Glutamatergic neuron (in vitro differentiated cells): ENCODE results near the gene ISLR. TPM values are rescaled to one million over a fixed set of nuclear protein-coding genes. Genes with fewer than 3 reads are reported as not detected.

ENCODE experiments used
- DNase-seq: peaks from one replicate; pipeline ENCODE4 v3.0.0; 2022
- H3K27ac Mint-ChIP-seq: one replicate; pipeline ENCODE4 v1.8.0; 2020; ENCODE audit warnings: mild to moderate bottlenecking, mixed read lengths, inconsistent platforms; ENCODE audit not compliant: unreplicated experiment
- H3K27me3 Mint-ChIP-seq: one replicate; pipeline ENCODE4 v1.8.0; 2020; ENCODE audit warnings: mild to moderate bottlenecking, moderate library complexity, mixed read lengths, inconsistent platforms; ENCODE audit not compliant: unreplicated experiment
- H3K36me3 Mint-ChIP-seq: one replicate; pipeline ENCODE4 v1.8.0; 2020; ENCODE audit warnings: mild to moderate bottlenecking, mixed read lengths, inconsistent platforms; ENCODE audit not compliant: unreplicated experiment
- H3K4me1 Mint-ChIP-seq: one replicate; pipeline ENCODE4 v1.8.0; 2020; ENCODE audit warnings: mild to moderate bottlenecking, low read depth, mixed read lengths, inconsistent platforms; ENCODE audit not compliant: unreplicated experiment
- H3K4me3 Mint-ChIP-seq: one replicate; pipeline ENCODE4 v1.8.0; 2020; ENCODE audit warnings: mild to moderate bottlenecking, mixed read lengths, inconsistent platforms; ENCODE audit not compliant: unreplicated experiment
- H3K9me3 Mint-ChIP-seq: one replicate; pipeline ENCODE4 v1.8.0; 2020; ENCODE audit warnings: mild to moderate bottlenecking, moderate library complexity, mixed read lengths, inconsistent platforms; ENCODE audit not compliant: unreplicated experiment
- CTCF ChIP-seq: fragments of 200-600 bp; sonication (generic); IDR thresholded peaks from one replicate; pipeline ENCODE4 v1.5.0; 2021; ENCODE audit not compliant: partially characterized antibody, unreplicated experiment
- total RNA-seq: library from RNA; stranded (reverse); fragmentation: NEBNext Ultra II Directional; extraction: Animal tissue kit (Norgen Biotek cat#: 25700); gene quantifications from one replicate; pipeline ENCODE4 v1.2.1, GENCODE V29; 2021; ENCODE audit not compliant: unreplicated experiment

ISLR gene
- total RNA-seq, 1 donor from 2014 or later = 1.2 TPM

GRCh38 chr15:74174219-74174957 lies 878 bp downstream of the ISLR start:
- no peak for TF ChIP-seq CTCF
- Mint-ChIP-seq H3K27me3 (peaks cover 20% of the 10 kb centered on the region), H3K27ac (no peak overlapping the region), H3K9me3 (peaks cover 9% of the 10 kb centered on the region), H3K4me1 (peaks cover 43% of the 10 kb centered on the region), H3K36me3 (no peaks in the 10 kb centered on the region), H3K4me3 (no peak overlapping the region)
- DNase-seq = peak; percentile 23

- Mint-ChIP-seq H3K9me3 (peaks cover 7% of the 10 kb centered on the region), H3K36me3 (no peaks in the 10 kb centered on the region), H3K27ac (no peak overlapping the region), H3K4me1 (peaks cover 42% of the 10 kb centered on the region), H3K4me3 (no peak overlapping the region), H3K27me3 (peaks cover 20% of the 10 kb centered on the region)
- peak; percentile 10 for DNase-seq
- TF ChIP-seq CTCF = no peak
Measured at GRCh38 chr15:74174958-74175253, 1.4 kb downstream of the ISLR start.

GRCh38 chr15:74175271-74176191 lies 2.0 kb downstream of the ISLR start:
- Mint-ChIP-seq H3K9me3 (peaks cover 5% of the 10 kb centered on the region), H3K4me3 (no peak overlapping the region), H3K27ac (no peak overlapping the region), H3K27me3 (peaks cover 24% of the 10 kb centered on the region), H3K36me3 (no peaks in the 10 kb centered on the region), H3K4me1 (peaks cover 44% of the 10 kb centered on the region)
- TF ChIP-seq CTCF = no peak
- DNase-seq = peak; percentile 6

GRCh38 chr15:74176262-74177214 lies 3.0 kb downstream of the ISLR start:
- peaks cover 23% of the 10 kb centered on the region for H3K27me3 Mint-ChIP-seq
- H3K27ac Mint-ChIP-seq = peak overlapping the region; percentile 69
- H3K4me1 Mint-ChIP-seq = peaks cover 50% of the 10 kb centered on the region
- no peak for TF ChIP-seq CTCF
- no peaks in the 10 kb centered on the region for H3K36me3 Mint-ChIP-seq
- peak; percentile 49 for DNase-seq
- H3K4me3 Mint-ChIP-seq = peak overlapping the region; percentile 52
- peaks cover 8% of the 10 kb centered on the region for H3K9me3 Mint-ChIP-seq
